Ascending aorta (tissue), 2 donors: ENCODE data around the gene FIZ1. TPM values are rescaled to one million over a fixed set of nuclear protein-coding genes. Genes with fewer than 3 reads are reported as not detected.

Experiments
- DNase-seq, 2 donors: peaks; one replicate each; pipeline ENCODE4 v3.0.0-alpha.2; 2019; ENCODE audit warnings: low spot score in 2 of 2
- H3K27ac ChIP-seq, 2 donors: fragments of 200-600 bp; sonication (generic); one replicate each; pipeline ENCODE4 v1.5.1; 2016 to 2017; ENCODE audit warnings: mild to moderate bottlenecking in 1 of 2
- H3K27me3 ChIP-seq: fragments of 200-600 bp; sonication (generic); one replicate; pipeline ENCODE4 v1.5.1; 2017
- H3K36me3 ChIP-seq, 2 donors: fragments of 200-600 bp; sonication (generic); one replicate each; pipeline ENCODE4 v1.5.1; 2016
- H3K4me1 ChIP-seq, 2 donors: fragments of 200-600 bp; sonication (generic); one replicate each; pipeline ENCODE4 v1.5.1; 2016 to 2017; ENCODE audit warnings: mild to moderate bottlenecking in 1 of 2
- H3K4me3 ChIP-seq, 2 donors: fragments of 200-600 bp; sonication (generic); one replicate each; pipeline ENCODE4 v1.5.1; 2016 to 2017; ENCODE audit warnings: mild to moderate bottlenecking in 1 of 2
- H3K9me3 ChIP-seq, 2 donors: fragments of 200-600 bp; sonication (generic); one replicate each; pipeline ENCODE4 v1.5.1; 2016
- intact Hi-C: fragments of 100-400 bp; cut with DNase I; formaldehyde crosslinking; loops from one replicate; pipeline ENCODE4 v1.15.1; 2023
- total RNA-seq: library from RNA; depleted of rRNA; stranded (reverse); fragments of >200 nt; gene quantifications from one replicate; pipeline ENCODE4 v1.1.0, GENCODE V29; 2016
- TF ChIP-seq, protein P1 (sequence below), 3 experiments: fragments of 200-600 bp in 2 of 3; fragments of 450-650 bp in 1 of 3; sonication (generic) in 2 of 3; IDR thresholded peaks; one replicate each; pipeline ENCODE4 v1.5.1; 2016 to 2019; ENCODE audit warnings: antibody characterized with exemption in 3 of 3, mild to moderate bottlenecking in 1 of 3, moderate library complexity in 1 of 3

Gene FIZ1, protein sequence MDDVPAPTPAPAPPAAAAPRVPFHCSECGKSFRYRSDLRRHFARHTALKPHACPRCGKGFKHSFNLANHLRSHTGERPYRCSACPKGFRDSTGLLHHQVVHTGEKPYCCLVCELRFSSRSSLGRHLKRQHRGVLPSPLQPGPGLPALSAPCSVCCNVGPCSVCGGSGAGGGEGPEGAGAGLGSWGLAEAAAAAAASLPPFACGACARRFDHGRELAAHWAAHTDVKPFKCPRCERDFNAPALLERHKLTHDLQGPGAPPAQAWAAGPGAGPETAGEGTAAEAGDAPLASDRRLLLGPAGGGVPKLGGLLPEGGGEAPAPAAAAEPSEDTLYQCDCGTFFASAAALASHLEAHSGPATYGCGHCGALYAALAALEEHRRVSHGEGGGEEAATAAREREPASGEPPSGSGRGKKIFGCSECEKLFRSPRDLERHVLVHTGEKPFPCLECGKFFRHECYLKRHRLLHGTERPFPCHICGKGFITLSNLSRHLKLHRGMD
- 30.5 TPM for total RNA-seq

DNA sequence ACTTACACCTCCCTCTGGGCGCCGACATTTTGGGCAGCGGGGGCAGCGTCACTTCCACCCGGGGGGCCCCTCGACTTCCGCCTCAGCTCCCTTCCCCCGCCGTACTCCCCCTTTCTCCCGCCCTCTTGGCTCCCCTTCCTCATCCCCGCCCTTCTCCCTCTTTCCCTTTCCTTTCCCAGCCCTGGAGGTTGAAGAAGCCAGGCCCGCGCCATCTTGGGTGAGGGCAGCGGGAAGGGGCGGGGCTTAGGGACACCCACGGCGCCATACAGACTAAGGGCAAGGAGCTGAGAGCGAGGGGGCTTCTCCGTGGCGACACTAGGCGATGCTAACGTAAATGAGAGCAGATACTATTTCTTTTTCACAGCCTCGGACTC is at the start of gene FIZ1:
Gene FIZ1 (minus strand): TSS at position 50 of the 374 bp plus-strand sequence. CDS start 1,652 bp downstream, outside the sequence.
- Histone ChIP-seq H3K4me3 (peak within 1 kb of the TSS; percentile 82 to 89), H3K9me3 (no peaks in the 10 kb centered on the region), H3K27me3 (no peaks in the 10 kb centered on the region), H3K4me1 (peaks cover 2 to 3% of the 10 kb centered on the region in 2 donors), H3K36me3 (peaks cover 8 to 25% of the 10 kb centered on the region in 2 donors), H3K27ac (peak within 1 kb of the TSS; percentile 99 to 100)
- DNase-seq = peak; percentile 97 to 99
- intact Hi-C loops = loop anchor here (1.0 to 2.0 kb wide), 9 partner anchors 19 to 483 kb away; partner anchors contain the start of genes ISOC2, KMT5C, PPP1R12C and ZNF579
- TF ChIP-seq, protein P1, sequence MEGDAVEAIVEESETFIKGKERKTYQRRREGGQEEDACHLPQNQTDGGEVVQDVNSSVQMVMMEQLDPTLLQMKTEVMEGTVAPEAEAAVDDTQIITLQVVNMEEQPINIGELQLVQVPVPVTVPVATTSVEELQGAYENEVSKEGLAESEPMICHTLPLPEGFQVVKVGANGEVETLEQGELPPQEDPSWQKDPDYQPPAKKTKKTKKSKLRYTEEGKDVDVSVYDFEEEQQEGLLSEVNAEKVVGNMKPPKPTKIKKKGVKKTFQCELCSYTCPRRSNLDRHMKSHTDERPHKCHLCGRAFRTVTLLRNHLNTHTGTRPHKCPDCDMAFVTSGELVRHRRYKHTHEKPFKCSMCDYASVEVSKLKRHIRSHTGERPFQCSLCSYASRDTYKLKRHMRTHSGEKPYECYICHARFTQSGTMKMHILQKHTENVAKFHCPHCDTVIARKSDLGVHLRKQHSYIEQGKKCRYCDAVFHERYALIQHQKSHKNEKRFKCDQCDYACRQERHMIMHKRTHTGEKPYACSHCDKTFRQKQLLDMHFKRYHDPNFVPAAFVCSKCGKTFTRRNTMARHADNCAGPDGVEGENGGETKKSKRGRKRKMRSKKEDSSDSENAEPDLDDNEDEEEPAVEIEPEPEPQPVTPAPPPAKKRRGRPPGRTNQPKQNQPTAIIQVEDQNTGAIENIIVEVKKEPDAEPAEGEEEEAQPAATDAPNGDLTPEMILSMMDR (IDR thresholded peaks at IDR 0.05) = no peak

DNA sequence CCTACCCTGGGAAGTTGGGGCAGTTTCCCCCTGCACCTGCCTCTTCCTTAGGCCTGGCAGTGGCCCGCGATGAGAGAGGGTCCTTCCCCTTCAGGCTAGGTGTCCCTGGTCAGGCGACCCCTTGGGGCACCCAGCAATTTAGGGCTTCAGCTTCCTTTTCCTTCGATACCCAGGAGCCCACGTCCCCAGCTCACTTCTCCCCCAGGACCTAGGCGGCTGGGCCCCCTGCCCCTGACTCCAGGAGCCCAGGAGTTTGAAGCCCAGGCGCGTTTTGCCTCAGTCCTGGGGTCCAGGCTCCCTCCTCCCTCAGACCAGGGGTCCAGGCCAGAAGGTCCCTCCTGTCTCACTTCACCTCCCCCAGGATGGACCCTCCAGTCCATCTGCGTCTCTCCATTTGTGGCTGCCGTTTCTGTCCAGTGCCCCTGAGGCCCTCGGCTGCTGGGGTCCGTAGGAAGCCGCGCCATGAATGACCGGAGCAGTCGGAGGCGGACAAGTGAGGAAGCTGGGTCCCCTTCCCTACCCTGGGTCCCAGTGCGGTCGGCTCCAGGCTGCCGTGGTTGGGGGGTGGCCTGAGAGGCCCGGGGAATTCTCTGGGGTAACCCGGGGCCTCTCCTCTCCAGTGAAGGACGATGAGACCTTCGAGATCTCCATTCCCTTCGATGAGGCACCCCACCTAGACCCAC is 49.4 kb upstream of the FIZ1 start:
- no peaks in the 10 kb centered on the region for H3K9me3 ChIP-seq
- peaks cover 3 to 16% of the 10 kb centered on the region in 2 donors for H3K4me1 ChIP-seq
- peak overlapping the region; percentile 87 to 89 for H3K4me3 ChIP-seq
- peak overlapping the region; percentile 74 to 80 for H3K27ac ChIP-seq
- intact Hi-C loops = loop anchor here (5.0 kb wide), 1 partner anchor 261 kb away; the partner anchor contains the start of gene RPL28
- peaks cover 3 to 10% of the 10 kb centered on the region in 2 donors for H3K36me3 ChIP-seq
- H3K27me3 ChIP-seq = no peaks in the 10 kb centered on the region
- no peak for DNase-seq
- TF ChIP-seq, protein P1 (IDR thresholded peaks at IDR 0.05) = peak in 1 of 3 experiments; percentile 7

DNA sequence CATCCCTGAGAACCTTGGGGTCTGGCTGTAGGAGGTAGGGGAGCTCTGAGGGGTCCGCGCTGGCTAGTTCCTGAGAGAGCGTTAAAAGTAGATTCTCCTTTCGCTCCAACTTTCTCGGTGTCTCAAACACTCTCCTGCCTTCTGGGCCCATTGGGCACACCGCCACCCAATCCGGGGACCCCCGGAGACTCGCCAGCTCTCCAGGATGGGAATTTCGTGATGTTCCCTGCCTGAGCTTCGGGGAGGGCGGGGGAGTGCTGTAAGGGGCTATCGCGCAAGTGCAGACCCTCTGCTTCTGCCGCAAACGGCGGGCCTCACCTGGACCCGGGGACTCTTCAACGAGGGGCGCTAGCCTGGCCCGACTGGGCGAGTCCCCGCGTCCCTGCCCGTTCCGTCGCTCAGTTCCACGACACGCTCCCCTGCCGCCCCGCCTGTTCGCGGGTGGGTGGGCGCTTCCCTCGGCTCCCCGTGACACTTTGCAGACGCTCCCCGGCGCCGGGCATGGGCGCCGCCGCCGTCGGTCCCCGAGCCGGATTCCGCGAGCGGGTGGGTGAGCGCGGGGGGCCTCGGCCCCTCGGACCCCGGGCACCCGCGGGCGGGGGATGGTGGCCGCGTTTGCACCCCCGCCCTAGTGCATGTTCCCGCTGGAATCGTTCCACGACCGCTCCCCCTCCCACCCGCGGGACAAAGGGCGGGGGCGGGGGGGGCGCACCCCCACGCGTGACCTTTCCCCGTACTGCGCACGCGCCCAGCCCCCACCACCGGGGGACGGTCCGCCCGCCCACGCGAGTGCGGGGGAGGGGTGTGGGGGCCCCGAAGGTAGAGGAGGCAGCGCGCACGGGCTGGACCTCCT is 48.6 kb upstream of the FIZ1 start, which contains the start of gene CCDC106:
Gene CCDC106 (plus strand): TSS at position 481 of the 853 bp plus-strand sequence. CDS start 835 bp downstream, outside the sequence.
- H3K36me3 ChIP-seq = peaks cover 3 to 10% of the 10 kb centered on the region in 2 donors
- intact Hi-C loops = loop anchor here (5.0 kb wide), 1 partner anchor 261 kb away; the partner anchor contains the start of gene RPL28
- H3K4me3 ChIP-seq = peak within 1 kb of the TSS; percentile 87 to 89
- TF ChIP-seq, protein P1 (IDR thresholded peaks at IDR 0.05) = no peak
- no peaks in the 10 kb centered on the region for H3K9me3 ChIP-seq
- peak in 1 of 2 donors; percentile 81 for DNase-seq
- H3K4me1 ChIP-seq = peaks cover 5 to 16% of the 10 kb centered on the region in 2 donors
- no peaks in the 10 kb centered on the region for H3K27me3 ChIP-seq
- peak within 1 kb of the TSS; percentile 74 to 80 for H3K27ac ChIP-seq

DNA sequence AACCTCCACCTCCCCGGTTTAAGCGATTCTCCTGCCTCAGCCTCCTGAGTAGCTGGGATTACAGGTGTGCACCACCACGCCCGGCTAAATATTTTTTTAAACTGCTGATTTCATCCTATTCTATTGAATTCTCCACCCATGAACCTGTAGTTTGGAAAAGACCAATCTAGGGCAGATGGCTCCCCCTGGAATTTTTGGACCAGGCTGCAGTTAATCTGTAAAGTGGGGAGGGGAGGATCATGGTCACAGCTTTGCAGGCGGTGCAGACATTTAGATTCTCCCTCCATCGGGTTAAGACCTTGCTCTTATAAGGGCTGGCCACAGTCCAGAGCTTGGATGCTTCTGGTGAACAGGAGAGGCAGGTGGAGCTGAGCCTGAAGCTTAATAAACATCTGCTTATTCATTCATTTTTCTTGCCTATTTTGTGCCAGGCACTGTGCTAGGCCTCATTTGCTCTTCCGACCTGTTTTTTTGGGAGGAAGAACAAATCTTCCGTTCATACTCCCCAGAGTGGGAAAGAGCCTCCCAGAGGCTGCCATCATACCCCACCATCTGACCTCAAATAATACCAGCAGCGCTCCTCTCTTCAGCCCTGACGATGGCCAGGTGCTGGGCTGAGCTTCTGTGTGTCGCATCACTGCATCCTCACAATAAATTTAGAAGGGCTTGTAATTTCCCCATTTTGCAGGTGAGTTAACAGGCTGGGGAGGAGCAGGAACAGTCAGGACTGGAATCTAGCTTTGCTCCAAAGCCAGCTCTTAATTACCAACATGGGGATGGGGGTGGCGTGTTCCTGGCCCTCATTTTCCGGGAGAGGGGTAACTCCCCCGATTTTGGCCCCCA is 47.8 kb upstream of the FIZ1 start:
- peak overlapping the region; percentile 87 to 89 for H3K4me3 ChIP-seq

More for the DNA sequence above, 47.8 kb upstream of the FIZ1 start:
- Histone ChIP-seq H3K27ac (peak overlapping the region; percentile 74 to 80), H3K9me3 (no peaks in the 10 kb centered on the region), H3K4me1 (peaks cover 10 to 16% of the 10 kb centered on the region in 2 donors), H3K27me3 (no peaks in the 10 kb centered on the region), H3K36me3 (peaks cover 3 to 10% of the 10 kb centered on the region in 2 donors)
- intact Hi-C loops = loop anchor here (5.0 kb wide), 1 partner anchor 260 kb away; the partner anchor contains the start of gene RPL28
- TF ChIP-seq, protein P1 (IDR thresholded peaks at IDR 0.05) = no peak
- no peak for DNase-seq
